Amniotic epithelial cell (primary cell): ENCODE measurements around the gene WDR88.
"Not testable (repeated sequence)": the region's sequence is repeated elsewhere in the genome, so short reads cannot be mapped to it uniquely, and the experiment has no call there.

Experiments
- DNase-seq: peaks from one replicate; pipeline ENCODE4 v3.0.0-alpha.2; 2010; ENCODE audit warnings: low read depth

WDR88 gene

GRCh38 chr19:33212436-33213172 is 80.7 kb downstream of the WDR88 start:
- no peak for DNase-seq

- peak; percentile 49 for DNase-seq
Measured at GRCh38 chr19:33214596-33214995, 82.7 kb downstream of the WDR88 start.

GRCh38 chr19:33215438-33216197 is 83.7 kb downstream of the WDR88 start:
- no peak for DNase-seq

GRCh38 chr19:33216198-33216830 is 84.4 kb downstream of the WDR88 start:
- DNase-seq: no peak

GRCh38 chr19:33217881-33218280 is 86.0 kb downstream of the WDR88 start:
- no peak for DNase-seq

GRCh38 chr19:33219261-33219815 is 87.4 kb downstream of the WDR88 start:
- no peak for DNase-seq

- DNase-seq: no peak
Measured at GRCh38 chr19:33220115-33220514, 88.2 kb downstream of the WDR88 start.

- DNase-seq: no peak
Measured at GRCh38 chr19:33220735-33221134, 88.8 kb downstream of the WDR88 start.

GRCh38 chr19:33221638-33222037 is 89.7 kb downstream of the WDR88 start:
- peak; percentile 19 for DNase-seq

- not testable (repeated sequence) for DNase-seq
Measured at GRCh38 chr19:33222255-33222654, 90.3 kb downstream of the WDR88 start.

GRCh38 chr19:33224694-33225457 is 93.0 kb downstream of the WDR88 start:
- DNase-seq: no peak
